Neural cell (in vitro differentiated cells): ENCODE data around the gene TFAP2C. TPM values are rescaled to one million over a fixed set of nuclear protein-coding genes. Genes with fewer than 3 reads are reported as not detected.

ENCODE experiments used
- H2AFZ ChIP-seq: fragments of 200-600, 300-800 bp; sonication (generic), shearing (Covaris generic); 2 replicates; pipeline ENCODE4 v1.6.0; 2014; ENCODE audit warnings: low read depth, mild to moderate bottlenecking, antibody characterized with exemption, low read length, moderate library complexity
- H3F3A ChIP-seq: fragments of 200-600 bp; shearing (Covaris generic); 2 replicates; pipeline ENCODE4 v1.6.1; 2016; ENCODE audit warnings: mild to moderate bottlenecking, moderate library complexity, mixed read lengths, antibody characterized with exemption, low read length; ENCODE audit not compliant: insufficient read depth, poor library complexity, severe bottlenecking
- H3K27ac ChIP-seq: fragments of 200-600, 300-800 bp; sonication (generic), shearing (Covaris generic); 2 replicates; pipeline ENCODE4 v1.5.1; 2014; ENCODE audit warnings: mild to moderate bottlenecking, low read length, moderate library complexity
- H3K27me3 ChIP-seq: fragments of 300-800, 200-600 bp; sonication (generic), shearing (Covaris generic); 2 replicates; pipeline ENCODE4 v1.6.0; 2014; ENCODE audit warnings: mild to moderate bottlenecking, low read depth, low read length, moderate library complexity; ENCODE audit not compliant: insufficient read depth
- H3K36me3 ChIP-seq: fragments of 300-800, 200-600 bp; sonication (generic), shearing (Covaris generic); 2 replicates; pipeline ENCODE4 v1.5.1; 2014; ENCODE audit warnings: mild to moderate bottlenecking, antibody characterized with exemption, low read length, moderate library complexity; ENCODE audit not compliant: insufficient read depth
- H3K4me2 ChIP-seq: fragments of 300-800, 200-600 bp; sonication (generic), shearing (Covaris generic); 2 replicates; pipeline ENCODE4 v1.6.0; 2014; ENCODE audit warnings: mild to moderate bottlenecking, low read length
- H3K4me3 ChIP-seq: fragments of 300-800, 200-600 bp; sonication (generic), shearing (Covaris generic); 2 replicates; pipeline ENCODE4 v1.5.1; 2014; ENCODE audit warnings: mild to moderate bottlenecking, low read length, moderate library complexity
- H3K79me2 ChIP-seq: fragments of 200-600 bp; shearing (Covaris generic); replicated peaks from 2 replicates; pipeline ENCODE4 v1.6.0; 2014; ENCODE audit warnings: mild to moderate bottlenecking, low read length, moderate library complexity; ENCODE audit not compliant: insufficient read depth
- H3K9ac ChIP-seq: fragments of 300-800, 200-600 bp; sonication (generic), shearing (Covaris generic); 2 replicates; pipeline ENCODE4 v1.6.1; 2016; ENCODE audit warnings: mild to moderate bottlenecking, low read length, mixed read lengths
- H3K9me2 ChIP-seq: fragments of 200-600 bp; shearing (Covaris generic); 2 replicates; pipeline ENCODE4 v1.6.1; 2016; ENCODE audit warnings: mild to moderate bottlenecking, low read length, mixed read lengths; ENCODE audit not compliant: insufficient read depth
- H3K9me3 ChIP-seq: fragments of 200-600, 300-800 bp; sonication (generic), shearing (Covaris generic); 2 replicates; pipeline ENCODE4 v1.6.1; 2016; ENCODE audit warnings: mild to moderate bottlenecking, mixed run types, low read length, moderate library complexity, mixed read lengths
- H4K20me1 ChIP-seq: fragments of 200-600 bp; shearing (Covaris generic); 2 replicates; pipeline ENCODE4 v1.6.1; 2016; ENCODE audit warnings: mild to moderate bottlenecking, mixed run types; ENCODE audit not compliant: insufficient read depth
- EP300 ChIP-seq: fragments of 450-650 bp; conservative IDR thresholded peaks from 2 replicates; pipeline ENCODE4 v1.6.1; 2014; ENCODE audit warnings: antibody characterized with exemption, mild to moderate bottlenecking, moderate library complexity; ENCODE audit not compliant: poor library complexity, severe bottlenecking
- EZH2 ChIP-seq: fragments of 200-600, 300-800 bp; shearing (Covaris generic), sonication (generic); IDR thresholded peaks from 2 replicates; pipeline ENCODE4 v1.6.1; 2014; ENCODE audit warnings: antibody characterized with exemption, low read length, borderline replicate concordance, mild to moderate bottlenecking; ENCODE audit not compliant: insufficient read depth, poor library complexity, severe bottlenecking
- MXI1 ChIP-seq: fragments of 450-650 bp; conservative IDR thresholded peaks from 2 replicates; pipeline ENCODE4 v1.6.1; 2014; ENCODE audit warnings: antibody characterized with exemption, mild to moderate bottlenecking; ENCODE audit not compliant: poor library complexity, severe bottlenecking
- POLR2AphosphoS5 ChIP-seq: IDR thresholded peaks from 2 replicates; pipeline ENCODE4 v1.6.1; 2012
- RAD21 ChIP-seq: fragments of 450-650 bp; conservative IDR thresholded peaks from 2 replicates; pipeline ENCODE4 v1.6.1; 2014; ENCODE audit warnings: antibody characterized with exemption, mild to moderate bottlenecking, moderate library complexity
- SMC3 ChIP-seq: fragments of 450-650 bp; conservative IDR thresholded peaks from 2 replicates; pipeline ENCODE4 v1.6.1; 2014; ENCODE audit warnings: antibody characterized with exemption, mild to moderate bottlenecking, moderate library complexity; ENCODE audit not compliant: poor library complexity
- TAF1 ChIP-seq: IDR thresholded peaks from 2 replicates; pipeline ENCODE4 v1.6.1; 2012; ENCODE audit warnings: low read depth
- polyA plus RNA-seq: library from polyadenylated mRNA; depleted of rRNA; stranded (reverse); fragments of >200 nt; gene quantifications from 2 replicates; pipeline ENCODE4 v1.2.3, GENCODE V29; 2014
- TF ChIP-seq, protein P1 (sequence below): fragments of 450-650 bp; IDR thresholded peaks from 2 replicates; pipeline ENCODE4 v1.5.1; 2014; ENCODE audit warnings: antibody characterized with exemption, mild to moderate bottlenecking, moderate library complexity; ENCODE audit not compliant: poor library complexity, severe bottlenecking
- TF ChIP-seq, protein P2 (sequence below): IDR thresholded peaks from 2 replicates; pipeline ENCODE4 v1.6.1; 2012; ENCODE audit warnings: borderline replicate concordance

The TFAP2C gene
- polyA plus RNA-seq, 1 donor from 2014 or later, result not detected

DNA sequence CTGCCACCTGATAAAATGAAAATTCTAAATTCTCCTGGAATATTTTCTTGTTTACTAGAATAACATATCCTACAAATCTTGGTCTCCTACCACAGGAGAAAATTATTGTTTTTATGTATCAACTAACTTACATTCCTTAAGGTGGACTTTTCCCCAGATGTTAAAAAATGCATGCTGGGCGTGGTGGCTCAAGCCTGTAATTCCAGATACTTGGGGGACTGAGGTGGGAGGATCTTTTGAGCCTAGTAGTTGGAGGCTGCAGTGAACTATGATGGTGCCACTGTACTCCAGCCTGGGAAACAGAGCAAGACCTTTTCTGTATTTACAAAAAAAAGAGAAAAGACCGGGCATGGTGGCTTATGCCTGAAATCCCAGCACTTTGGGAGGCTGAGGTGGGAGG is 27.9 kb upstream of the TFAP2C start:
- Histone ChIP-seq H3K9ac (no peak overlapping the region), H3K27ac (no peak overlapping the region), H3K79me2 (no peaks in the 10 kb centered on the region), H3K27me3 (no peaks in the 10 kb centered on the region), H3K36me3 (no peaks in the 10 kb centered on the region), H2AFZ (no peak overlapping the region), H3K9me3 (no peaks in the 10 kb centered on the region), H3K4me2 (no peak overlapping the region), H4K20me1 (no peaks in the 10 kb centered on the region), H3F3A (no peaks in the 10 kb centered on the region), H3K9me2 (no peaks in the 10 kb centered on the region), H3K4me3 (no peak overlapping the region)
- TF ChIP-seq EP300 (no peak), MXI1 (no peak), EZH2 (no peak), TAF1 (no peak), POLR2AphosphoS5 (no peak), SMC3 (no peak), RAD21 (no peak)
- TF ChIP-seq, protein P1, sequence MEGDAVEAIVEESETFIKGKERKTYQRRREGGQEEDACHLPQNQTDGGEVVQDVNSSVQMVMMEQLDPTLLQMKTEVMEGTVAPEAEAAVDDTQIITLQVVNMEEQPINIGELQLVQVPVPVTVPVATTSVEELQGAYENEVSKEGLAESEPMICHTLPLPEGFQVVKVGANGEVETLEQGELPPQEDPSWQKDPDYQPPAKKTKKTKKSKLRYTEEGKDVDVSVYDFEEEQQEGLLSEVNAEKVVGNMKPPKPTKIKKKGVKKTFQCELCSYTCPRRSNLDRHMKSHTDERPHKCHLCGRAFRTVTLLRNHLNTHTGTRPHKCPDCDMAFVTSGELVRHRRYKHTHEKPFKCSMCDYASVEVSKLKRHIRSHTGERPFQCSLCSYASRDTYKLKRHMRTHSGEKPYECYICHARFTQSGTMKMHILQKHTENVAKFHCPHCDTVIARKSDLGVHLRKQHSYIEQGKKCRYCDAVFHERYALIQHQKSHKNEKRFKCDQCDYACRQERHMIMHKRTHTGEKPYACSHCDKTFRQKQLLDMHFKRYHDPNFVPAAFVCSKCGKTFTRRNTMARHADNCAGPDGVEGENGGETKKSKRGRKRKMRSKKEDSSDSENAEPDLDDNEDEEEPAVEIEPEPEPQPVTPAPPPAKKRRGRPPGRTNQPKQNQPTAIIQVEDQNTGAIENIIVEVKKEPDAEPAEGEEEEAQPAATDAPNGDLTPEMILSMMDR, result no peak
- TF ChIP-seq, protein P2, sequence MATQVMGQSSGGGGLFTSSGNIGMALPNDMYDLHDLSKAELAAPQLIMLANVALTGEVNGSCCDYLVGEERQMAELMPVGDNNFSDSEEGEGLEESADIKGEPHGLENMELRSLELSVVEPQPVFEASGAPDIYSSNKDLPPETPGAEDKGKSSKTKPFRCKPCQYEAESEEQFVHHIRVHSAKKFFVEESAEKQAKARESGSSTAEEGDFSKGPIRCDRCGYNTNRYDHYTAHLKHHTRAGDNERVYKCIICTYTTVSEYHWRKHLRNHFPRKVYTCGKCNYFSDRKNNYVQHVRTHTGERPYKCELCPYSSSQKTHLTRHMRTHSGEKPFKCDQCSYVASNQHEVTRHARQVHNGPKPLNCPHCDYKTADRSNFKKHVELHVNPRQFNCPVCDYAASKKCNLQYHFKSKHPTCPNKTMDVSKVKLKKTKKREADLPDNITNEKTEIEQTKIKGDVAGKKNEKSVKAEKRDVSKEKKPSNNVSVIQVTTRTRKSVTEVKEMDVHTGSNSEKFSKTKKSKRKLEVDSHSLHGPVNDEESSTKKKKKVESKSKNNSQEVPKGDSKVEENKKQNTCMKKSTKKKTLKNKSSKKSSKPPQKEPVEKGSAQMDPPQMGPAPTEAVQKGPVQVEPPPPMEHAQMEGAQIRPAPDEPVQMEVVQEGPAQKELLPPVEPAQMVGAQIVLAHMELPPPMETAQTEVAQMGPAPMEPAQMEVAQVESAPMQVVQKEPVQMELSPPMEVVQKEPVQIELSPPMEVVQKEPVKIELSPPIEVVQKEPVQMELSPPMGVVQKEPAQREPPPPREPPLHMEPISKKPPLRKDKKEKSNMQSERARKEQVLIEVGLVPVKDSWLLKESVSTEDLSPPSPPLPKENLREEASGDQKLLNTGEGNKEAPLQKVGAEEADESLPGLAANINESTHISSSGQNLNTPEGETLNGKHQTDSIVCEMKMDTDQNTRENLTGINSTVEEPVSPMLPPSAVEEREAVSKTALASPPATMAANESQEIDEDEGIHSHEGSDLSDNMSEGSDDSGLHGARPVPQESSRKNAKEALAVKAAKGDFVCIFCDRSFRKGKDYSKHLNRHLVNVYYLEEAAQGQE, result no peak

DNA sequence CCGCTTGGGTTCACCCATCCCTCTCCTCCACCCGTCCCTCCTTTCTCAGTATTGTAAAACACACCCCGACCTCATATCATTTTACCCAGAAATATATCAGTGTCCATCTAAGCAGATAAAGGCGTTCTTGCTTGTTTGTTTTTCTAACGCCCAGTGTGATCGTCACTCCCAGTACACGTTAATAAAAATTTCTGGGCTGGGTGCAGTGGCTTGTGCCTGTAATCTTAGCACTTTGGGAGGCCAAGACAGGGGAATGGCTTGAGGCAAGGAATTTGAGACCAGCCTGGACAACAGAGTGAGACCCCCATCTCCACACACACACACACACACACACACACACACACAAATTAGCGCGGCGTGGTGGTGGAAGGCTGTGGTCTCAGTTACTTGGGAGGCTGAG is 24.4 kb upstream of the TFAP2C start:
- Histone ChIP-seq H3K9me3 (no peaks in the 10 kb centered on the region), H2AFZ (no peak overlapping the region), H3K9ac (no peak overlapping the region), H3K9me2 (no peaks in the 10 kb centered on the region), H3K27ac (no peak overlapping the region), H3F3A (no peaks in the 10 kb centered on the region), H3K4me3 (no peak overlapping the region), H3K27me3 (no peaks in the 10 kb centered on the region), H4K20me1 (no peaks in the 10 kb centered on the region), H3K4me2 (no peak overlapping the region), H3K79me2 (no peaks in the 10 kb centered on the region), H3K36me3 (no peaks in the 10 kb centered on the region)
- TF ChIP-seq RAD21, result no peak
- TF ChIP-seq, protein P2, result no peak
- TF ChIP-seq MXI1, result no peak
- TF ChIP-seq TAF1, result no peak
- no peak for TF ChIP-seq SMC3
- TF ChIP-seq POLR2AphosphoS5, result no peak
- no peak for TF ChIP-seq EZH2
- TF ChIP-seq, protein P1, result no peak
- no peak for TF ChIP-seq EP300
